ENCODE measurements around the gene SATB1. TPM values are rescaled to one million over a fixed set of nuclear protein-coding genes. Genes with fewer than 3 reads are reported as not detected.

SATB1 gene
- total RNA-seq, 1 donor = 23.3 TPM

DNA sequence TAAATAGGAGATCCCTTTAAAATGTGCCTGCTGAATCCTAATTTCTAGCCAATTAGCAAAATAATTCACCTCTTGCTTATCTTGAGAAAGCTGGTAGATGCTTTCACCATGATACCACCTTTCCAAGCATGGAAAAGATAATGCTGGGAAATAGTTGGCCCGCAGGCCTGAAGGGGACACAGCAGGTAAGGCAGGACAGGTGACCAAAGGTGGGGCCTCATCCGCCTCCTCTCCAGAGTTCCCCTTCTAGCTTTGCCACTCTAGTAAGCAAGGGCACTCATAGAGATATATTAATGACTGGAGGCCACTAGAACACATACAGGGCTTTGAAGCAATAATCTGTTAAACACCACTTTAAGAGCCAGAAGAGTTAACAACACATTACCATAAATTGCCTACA lies 45.5 kb downstream of the SATB1 start:
- no peak for DNase-seq (ENCODE audit: low read depth)
- no peak overlapping the region for H3K4me3 ChIP-seq (ENCODE audit: low read depth, low read length)
- TF ChIP-seq CTCF (IDR thresholded peaks at IDR 0.05; ENCODE audit: insufficient read depth, low read length) = no peak

GRCh38 chr3:18378218-18378617 lies 46.9 kb downstream of the SATB1 start:
- no peak for TF ChIP-seq CTCF (IDR thresholded peaks at IDR 0.05; ENCODE audit: insufficient read depth, low read length)
- H3K4me3 ChIP-seq (ENCODE audit: low read depth, low read length) = no peak overlapping the region
- no peak for DNase-seq (ENCODE audit: low read depth)

DNA sequence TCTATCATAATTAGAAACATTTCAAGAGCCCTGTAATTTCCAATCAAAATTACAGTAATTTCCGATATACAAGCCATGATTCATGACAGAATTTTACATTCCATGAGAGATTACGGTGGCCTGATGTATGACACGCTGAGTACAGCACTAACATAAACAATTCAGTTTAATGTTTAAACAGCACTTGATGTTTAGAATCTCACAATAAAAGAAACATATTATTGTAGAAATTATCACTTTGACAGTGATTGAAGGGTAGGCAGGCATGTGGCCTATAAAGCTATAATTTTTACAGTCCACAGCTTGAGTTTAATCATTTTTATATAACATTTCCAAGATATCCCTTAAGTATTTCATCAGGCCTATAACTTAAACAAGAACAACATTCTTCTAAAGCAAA lies 48.5 kb downstream of the SATB1 start:
- TF ChIP-seq CTCF (IDR thresholded peaks at IDR 0.05; ENCODE audit: insufficient read depth, low read length) = no peak
- DNase-seq (ENCODE audit: low read depth) = no peak

DNA sequence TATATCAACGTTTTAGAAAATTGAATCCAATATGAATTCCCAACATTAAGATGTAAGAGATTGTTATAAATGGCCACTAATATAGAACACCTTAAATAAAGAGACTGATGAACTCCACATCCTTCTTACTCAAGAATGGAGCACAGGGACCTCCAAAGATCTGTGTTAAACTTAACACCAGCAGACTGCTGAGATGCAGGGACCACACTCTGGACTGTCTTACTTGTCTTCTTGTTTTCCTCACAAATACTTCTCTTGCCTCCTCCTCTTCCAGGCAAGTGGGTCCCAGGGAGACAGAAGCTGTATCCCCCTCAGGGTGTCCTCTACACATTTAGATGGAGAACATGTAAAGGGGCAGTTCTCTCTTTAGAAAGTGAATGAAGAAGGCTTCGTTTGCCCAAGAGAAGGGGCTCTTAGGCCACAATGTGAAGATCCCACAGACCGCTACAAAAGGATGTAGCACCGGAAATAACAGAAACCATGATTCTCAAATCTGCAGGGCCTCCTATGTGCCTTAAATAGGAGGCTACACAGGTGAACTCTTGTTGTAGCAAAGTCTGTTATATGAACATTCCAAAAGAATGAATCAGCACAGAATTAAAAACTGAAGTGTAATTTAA lies 52.2 kb downstream of the SATB1 start:
- no peak overlapping the region for H3K4me3 ChIP-seq (ENCODE audit: low read depth, low read length)
- no peak for TF ChIP-seq CTCF (IDR thresholded peaks at IDR 0.05; ENCODE audit: insufficient read depth, low read length)
- no peak for DNase-seq (ENCODE audit: low read depth)

More for the DNA sequence above, 48.5 kb downstream of the SATB1 start:
- no peak overlapping the region for H3K4me3 ChIP-seq (ENCODE audit: low read depth, low read length)

GRCh38 chr3:18370672-18371071 lies 54.5 kb downstream of the SATB1 start:
- no peak for TF ChIP-seq CTCF (IDR thresholded peaks at IDR 0.05; ENCODE audit: insufficient read depth, low read length)
- H3K4me3 ChIP-seq (ENCODE audit: low read depth, low read length) = no peak overlapping the region
- no peak for DNase-seq (ENCODE audit: low read depth)

GRCh38 chr3:18369551-18370185 lies 55.5 kb downstream of the SATB1 start:
- no peak for DNase-seq (ENCODE audit: low read depth)
- H3K4me3 ChIP-seq (ENCODE audit: low read depth, low read length) = no peak overlapping the region
- TF ChIP-seq CTCF (IDR thresholded peaks at IDR 0.05; ENCODE audit: insufficient read depth, low read length) = no peak
